HCT116 (cell line): ENCODE results near the gene ACTL10. TPM values are rescaled to one million over a fixed set of nuclear protein-coding genes. Genes with fewer than 3 reads are reported as not detected.

Experiments used
- ATAC-seq: fragments of 200-7000 bp; cut with Tn5 transposase; 2 replicates; pipeline ENCODE4 v1.9.1; 2020; ENCODE audit warnings: mild to moderate bottlenecking, moderate library complexity
- BruUV-seq: library from RNA; stranded (reverse); fragments of 400-500 nt; replicated peaks from 2 replicates; lab custom pipeline; 2021; lab: Mats Ljungman, UMichigan
- CTCF ChIA-PET: fragments of 300-600 bp; sonication (Branson Sonifier 250); formaldehyde crosslinking; loops from one replicate; lab custom pipeline; 2021; ENCODE audit warnings: antibody characterized with exemption; lab: Charles Lee
- POLR2A ChIA-PET: fragments of 300-600, 350-600 bp; sonication (Branson Sonifier 250); formaldehyde crosslinking; loops from one replicate; lab custom pipeline; 2021; ENCODE audit warnings: antibody characterized with exemption; lab: Charles Lee
- RAD21 ChIA-PET, 2 experiments: fragments of 300-600 bp; sonication (Branson Sonifier 250); formaldehyde crosslinking; loops; one replicate each; lab custom pipeline; 2023; ENCODE audit warnings: low total read pairs in 2 of 2; ENCODE audit not compliant: uncharacterized antibody in 2 of 2, unreplicated experiment in 2 of 2, low non-redundant PET in 1 of 2; lab: Charles Lee
- DNase-seq: peaks from one replicate; pipeline ENCODE4 v3.0.0-alpha.2; 2010; ENCODE audit warnings: low read depth, low spot score
- H2AFZ ChIP-seq: fragments of 200-600 bp; shearing (Covaris generic), sonication (generic); 2 replicates; pipeline ENCODE4 v1.6.1; 2017; ENCODE audit warnings: low read depth, mixed run types, mixed read lengths, antibody characterized with exemption, low read length; ENCODE audit not compliant: poor library complexity, severe bottlenecking
- H3K27ac ChIP-seq: 2 replicates; pipeline ENCODE4 v1.5.1; 2012; ENCODE audit warnings: low read depth, low read length
- H3K27me3 ChIP-seq: fragments of 200-600 bp; sonication (generic); 2 replicates; pipeline ENCODE4 v1.6.1; 2016; ENCODE audit warnings: mixed run types, low read length, mixed read lengths; ENCODE audit not compliant: insufficient read depth
- H3K36me3 ChIP-seq, 2 experiments: fragments of 200-500 bp in 1 of 2; fragments of 200-600 bp in 1 of 2; sonication (Bioruptor generic) in 1 of 2; sonication (generic) in 1 of 2; 2 replicates each; pipeline versions ENCODE4 v1.5.1 to v1.6.1; 2014 to 2016; ENCODE audit warnings: low read length in 2 of 2, inconsistent platforms in 1 of 2, mixed read lengths in 1 of 2, mixed run types in 1 of 2; ENCODE audit not compliant: insufficient read depth in 2 of 2, control insufficient read depth in 1 of 2
- H3K4me1 ChIP-seq, 2 experiments: fragments of 200-600 bp in 1 of 2; sonication (generic) in 1 of 2; 2 replicates each; pipeline versions ENCODE4 v1.5.1 to v1.6.1; 2012 to 2017; ENCODE audit warnings: low read length in 2 of 2, inconsistent platforms in 1 of 2, mild to moderate bottlenecking in 1 of 2, mixed read lengths in 1 of 2, mixed run types in 1 of 2, moderate library complexity in 1 of 2; ENCODE audit not compliant: insufficient read depth in 2 of 2, control insufficient read depth in 1 of 2
- H3K4me2 ChIP-seq: fragments of 200-600 bp; sonication (generic); 2 replicates; pipeline ENCODE4 v1.6.1; 2017; ENCODE audit warnings: mixed run types, low read length, mixed read lengths
- H3K4me3 ChIP-seq, 2 experiments: fragments of 200-600 bp in 1 of 2; sonication (generic) in 1 of 2; replicated peaks in 1 of 2; 2 replicates each; pipeline ENCODE4 v1.5.1; 2011 to 2016; ENCODE audit warnings: low read length in 2 of 2, control low read depth in 1 of 2, low read depth in 1 of 2, mild to moderate bottlenecking in 1 of 2, mixed read lengths in 1 of 2, mixed run types in 1 of 2
- H3K79me2 ChIP-seq: fragments of 200-600 bp; sonication (generic); 2 replicates; pipeline ENCODE4 v1.6.1; 2017; ENCODE audit warnings: mild to moderate bottlenecking, mixed run types, low read length, moderate library complexity, mixed read lengths; ENCODE audit not compliant: insufficient read depth
- H3K9ac ChIP-seq: fragments of 200-600 bp; sonication (generic); 2 replicates; pipeline ENCODE4 v1.6.1; 2016; ENCODE audit warnings: low read length, mixed read lengths
- H3K9me2 ChIP-seq: fragments of 200-600 bp; sonication (generic), shearing (Covaris generic); 2 replicates; pipeline ENCODE4 v1.6.1; 2017; ENCODE audit warnings: mixed run types, mild to moderate bottlenecking, moderate library complexity; ENCODE audit not compliant: insufficient read depth
- H3K9me3 ChIP-seq, 2 experiments: fragments of 200-500 bp in 1 of 2; fragments of 200-600 bp in 1 of 2; sonication (Bioruptor generic) in 1 of 2; sonication (generic) in 1 of 2; 2 replicates each; pipeline ENCODE4 v1.6.1; 2014 to 2017; ENCODE audit warnings: low read length in 2 of 2, mixed read lengths in 2 of 2, inconsistent platforms in 1 of 2, low read depth in 1 of 2, mild to moderate bottlenecking in 1 of 2, mixed run types in 1 of 2, moderate library complexity in 1 of 2; ENCODE audit not compliant: control insufficient read depth in 1 of 2, insufficient read depth in 1 of 2
- H4K20me1 ChIP-seq: fragments of 200-600 bp; sonication (generic), shearing (Covaris generic); 2 replicates; pipeline ENCODE4 v1.6.1; 2017; ENCODE audit warnings: mixed run types, mild to moderate bottlenecking, moderate library complexity; ENCODE audit not compliant: insufficient read depth
- ATF3 ChIP-seq: IDR thresholded peaks from 2 replicates; pipeline ENCODE4 v1.6.1; 2012
- CBX3 ChIP-seq: IDR thresholded peaks from 2 replicates; pipeline ENCODE4 v1.6.1; 2012; ENCODE audit warnings: low read depth
- ELF1 ChIP-seq: IDR thresholded peaks from 2 replicates; pipeline ENCODE4 v1.6.1; 2012; ENCODE audit warnings: low read depth, borderline replicate concordance
- EZH2 ChIP-seq: fragments of 200-600 bp; sonication (generic); IDR thresholded peaks from 2 replicates; pipeline ENCODE4 v1.6.1; 2017; ENCODE audit warnings: antibody characterized with exemption, mixed run types
- EZH2phosphoT487 ChIP-seq: fragments of 200-600 bp; IDR thresholded peaks from 2 replicates; pipeline ENCODE4 v1.6.1; 2018; ENCODE audit warnings: antibody characterized with exemption, borderline replicate concordance
- JUND ChIP-seq: IDR thresholded peaks from 2 replicates; pipeline ENCODE4 v1.6.1; 2012
- MAX ChIP-seq: IDR thresholded peaks from 2 replicates; pipeline ENCODE4 v1.6.1; 2012
- POLR2A ChIP-seq: IDR thresholded peaks from 2 replicates; pipeline ENCODE4 v1.7.0; 2011; ENCODE audit warnings: borderline replicate concordance; ENCODE audit not compliant: insufficient read depth, insufficient read length; ENCODE audit errors: extremely low read depth
- POLR2AphosphoS5 ChIP-seq: IDR thresholded peaks from 2 replicates; pipeline ENCODE4 v1.6.1; 2011; ENCODE audit warnings: mild to moderate bottlenecking, low read depth, low read length, moderate library complexity
- RAD21 ChIP-seq: IDR thresholded peaks from 2 replicates; pipeline ENCODE4 v1.6.1; 2012; ENCODE audit warnings: low read depth, mild to moderate bottlenecking
- SIN3A ChIP-seq: IDR thresholded peaks from 2 replicates; pipeline ENCODE4 v1.6.1; 2012; ENCODE audit warnings: low read depth
- SP1 ChIP-seq: IDR thresholded peaks from 2 replicates; pipeline ENCODE4 v1.6.1; 2012; ENCODE audit warnings: low read depth
- SRF ChIP-seq: IDR thresholded peaks from 2 replicates; pipeline ENCODE4 v1.6.1; 2012; ENCODE audit warnings: low read depth
- TCF7L2 ChIP-seq: IDR thresholded peaks from 2 replicates; pipeline ENCODE4 v1.7.0; 2011; ENCODE audit warnings: borderline replicate concordance, inconsistent platforms; ENCODE audit not compliant: insufficient read depth, insufficient read length; ENCODE audit errors: extremely low read depth
- YY1 ChIP-seq: IDR thresholded peaks from 2 replicates; pipeline ENCODE4 v1.6.1; 2011; ENCODE audit warnings: low read length, low read depth, moderate library complexity, mild to moderate bottlenecking; ENCODE audit not compliant: insufficient replicate concordance; ENCODE audit errors: extremely low read depth
- ZFX ChIP-seq: fragments of 450-650 bp; IDR thresholded peaks from 2 replicates; pipeline ENCODE4 v1.6.1; 2017
- ZNF274 ChIP-seq: fragments of 200-500 bp; sonication (Bioruptor generic); IDR thresholded peaks from 2 replicates; pipeline ENCODE4 v1.6.1; 2014; ENCODE audit warnings: mild to moderate bottlenecking, low read depth, low read length, inconsistent platforms
- intact Hi-C: fragments of 100-400 bp; cut with micrococcal nuclease; formaldehyde crosslinking; loops from 2 replicates; pipeline ENCODE4 v1.10.0; 2022
- total RNA-seq: library from RNA; stranded (reverse); gene quantifications from one replicate; pipeline ENCODE4 v1.2.1, GENCODE V29; 2021; ENCODE audit not compliant: unreplicated experiment
- TF ChIP-seq, protein P1 (sequence below), 3 experiments: fragments of 200-600 bp in 1 of 3; sonication (generic) in 1 of 3; IDR thresholded peaks in 2 of 3; conservative IDR thresholded peaks in 1 of 3; 2 replicates each; pipeline ENCODE4 v1.5.1; 2012 to 2017; ENCODE audit warnings: low read depth in 2 of 3, low read length in 2 of 3, antibody characterized with exemption in 1 of 3, borderline replicate concordance in 1 of 3, control low read depth in 1 of 3, mild to moderate bottlenecking in 1 of 3, mixed read lengths in 1 of 3, mixed run types in 1 of 3, moderate library complexity in 1 of 3; ENCODE audit not compliant: insufficient read depth in 1 of 3

Gene ACTL10
- total RNA-seq, 1 experiment from 2014 or later, result 0.22 TPM

DNA sequence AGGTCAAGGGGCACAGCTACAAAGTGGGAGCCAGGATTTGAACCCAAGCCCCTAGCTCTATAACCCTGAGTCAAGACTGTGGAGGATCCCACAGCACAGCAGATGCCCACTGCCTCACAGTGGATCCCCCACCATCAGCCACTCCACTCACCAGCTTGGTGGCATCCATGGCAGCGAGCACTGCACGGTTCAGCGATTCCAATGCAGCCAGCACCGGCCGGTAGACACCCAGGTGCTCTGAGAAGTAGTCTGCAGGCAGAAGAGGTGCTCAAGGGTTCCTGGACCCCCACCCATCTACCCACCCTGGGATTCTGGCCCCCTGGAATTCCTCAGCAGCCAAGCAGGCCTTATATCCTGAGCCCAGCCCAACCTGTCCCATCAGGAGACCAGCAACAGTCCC lies 2.5 kb downstream of the ACTL10 start:
- POLR2A ChIA-PET, result no interaction called here
- no peak for ATAC-seq

DNA sequence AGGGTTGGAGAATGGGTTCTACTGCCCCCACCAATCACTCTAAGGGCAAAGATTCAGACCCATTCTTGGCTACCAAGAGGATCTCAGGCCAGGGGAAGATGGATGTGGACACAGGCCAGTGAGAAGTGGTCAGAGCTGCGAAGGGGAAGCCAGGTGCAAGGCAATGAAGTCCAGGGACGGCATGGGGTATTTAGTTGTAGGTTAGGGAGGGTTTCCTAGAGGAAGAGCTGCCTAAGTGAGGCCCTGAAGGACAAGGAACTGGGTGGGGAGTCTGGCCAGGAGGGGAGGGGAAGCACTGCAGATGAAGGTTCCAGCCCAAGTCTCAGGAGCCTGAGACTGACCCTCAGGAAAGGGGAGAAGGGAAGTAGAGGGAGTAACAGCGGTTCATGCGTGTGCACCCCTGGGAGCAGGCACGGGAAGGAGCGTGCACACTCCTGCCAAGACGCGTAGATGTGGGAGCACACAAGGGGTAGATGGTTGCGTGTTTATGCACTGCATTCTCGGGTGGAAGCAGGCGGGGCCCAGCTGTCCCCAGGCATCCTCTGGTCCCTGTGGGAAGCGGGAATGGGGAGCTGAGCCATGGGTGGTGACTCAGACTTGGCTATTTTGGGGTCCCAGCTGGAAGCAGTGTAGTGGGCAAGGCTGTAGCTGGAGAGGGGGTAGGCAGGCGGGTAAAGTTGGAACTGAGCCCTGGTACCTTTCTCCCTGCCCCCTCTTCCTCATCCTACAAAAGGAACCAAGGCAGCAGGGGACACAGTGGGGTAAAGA lies 3.3 kb downstream of the ACTL10 start:
- H3K79me2 ChIP-seq, result peaks cover 26% of the 10 kb centered on the region; the same call in 1 of the 2 replicates
- H4K20me1 ChIP-seq, result no peaks in the 10 kb centered on the region
- H2AFZ ChIP-seq, result no peak overlapping the region
- no peak overlapping the region for H3K4me2 ChIP-seq
- ATAC-seq (no peak), DNase-seq (no peak)
- no peak overlapping the region for H3K4me3 ChIP-seq
- no TSS peak for BruUV-seq
- no peaks in the 10 kb centered on the region for H3K9me2 ChIP-seq
- intact Hi-C loops, result loop anchor here (5.0 kb wide), 1 partner anchor 213 kb away; no protein-coding TSS in a partner anchor
- H3K27me3 ChIP-seq, result no peaks in the 10 kb centered on the region
- CTCF ChIA-PET, result no interaction called here
- POLR2A ChIA-PET, result no interaction called here
- no peak overlapping the region for H3K27ac ChIP-seq
- no peaks in the 10 kb centered on the region for H3K9me3 ChIP-seq
- peaks cover 11 to 20% of the 10 kb centered on the region in 2 experiments for H3K4me1 ChIP-seq
- H3K36me3 ChIP-seq, result peaks cover 10 to 23% of the 10 kb centered on the region in 2 experiments; a peak in 3 of 4 replicates
- RAD21 ChIA-PET, result no interaction called here
- H3K9ac ChIP-seq, result no peak overlapping the region
- no peak for TF ChIP-seq CBX3
- no peak for TF ChIP-seq TCF7L2
- TF ChIP-seq JUND, result no peak
- TF ChIP-seq ZNF274, result no peak
- no peak for TF ChIP-seq YY1
- no peak for TF ChIP-seq POLR2A
- TF ChIP-seq SRF, result no peak
- no peak for TF ChIP-seq ATF3
- TF ChIP-seq ELF1, result no peak
- TF ChIP-seq ZFX, result no peak
- TF ChIP-seq, protein P1, sequence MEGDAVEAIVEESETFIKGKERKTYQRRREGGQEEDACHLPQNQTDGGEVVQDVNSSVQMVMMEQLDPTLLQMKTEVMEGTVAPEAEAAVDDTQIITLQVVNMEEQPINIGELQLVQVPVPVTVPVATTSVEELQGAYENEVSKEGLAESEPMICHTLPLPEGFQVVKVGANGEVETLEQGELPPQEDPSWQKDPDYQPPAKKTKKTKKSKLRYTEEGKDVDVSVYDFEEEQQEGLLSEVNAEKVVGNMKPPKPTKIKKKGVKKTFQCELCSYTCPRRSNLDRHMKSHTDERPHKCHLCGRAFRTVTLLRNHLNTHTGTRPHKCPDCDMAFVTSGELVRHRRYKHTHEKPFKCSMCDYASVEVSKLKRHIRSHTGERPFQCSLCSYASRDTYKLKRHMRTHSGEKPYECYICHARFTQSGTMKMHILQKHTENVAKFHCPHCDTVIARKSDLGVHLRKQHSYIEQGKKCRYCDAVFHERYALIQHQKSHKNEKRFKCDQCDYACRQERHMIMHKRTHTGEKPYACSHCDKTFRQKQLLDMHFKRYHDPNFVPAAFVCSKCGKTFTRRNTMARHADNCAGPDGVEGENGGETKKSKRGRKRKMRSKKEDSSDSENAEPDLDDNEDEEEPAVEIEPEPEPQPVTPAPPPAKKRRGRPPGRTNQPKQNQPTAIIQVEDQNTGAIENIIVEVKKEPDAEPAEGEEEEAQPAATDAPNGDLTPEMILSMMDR (IDR thresholded peaks at IDR 0.05 in 2 of 3, conservative IDR thresholded peaks at IDR 0.05 in 1 of 3; ENCODE audit: borderline replicate concordance in 1 of 3, insufficient read depth in 1 of 3, low read depth in 2 of 3, low read length in 2 of 3), result no peak
- TF ChIP-seq EZH2, result no peak
- TF ChIP-seq EZH2phosphoT487, result no peak
- no peak for TF ChIP-seq SP1
- no peak for TF ChIP-seq SIN3A
- no peak for TF ChIP-seq MAX
- TF ChIP-seq RAD21, result no peak

More for the DNA sequence above, 2.5 kb downstream of the ACTL10 start:
- no peaks in the 10 kb centered on the region for H3K27me3 ChIP-seq
- BruUV-seq, result no TSS peak
- no peaks in the 10 kb centered on the region for H3K9me2 ChIP-seq
- H4K20me1 ChIP-seq, result no peaks in the 10 kb centered on the region
- TF ChIP-seq EZH2 (no peak), SRF (no peak), YY1 (no peak), JUND (no peak), SIN3A (no peak), POLR2AphosphoS5 (no peak)
- H3K36me3 ChIP-seq, result peaks cover 10 to 23% of the 10 kb centered on the region in 2 experiments; a peak in 3 of 4 replicates
- DNase-seq, result no peak
- no peak overlapping the region for H3K4me2 ChIP-seq
- no peak overlapping the region for H3K9ac ChIP-seq
- H3K9me3 ChIP-seq, result no peaks in the 10 kb centered on the region
- ChIA-PET RAD21 (interaction anchor here in 1 of 2 experiments (1.1 kb wide), 1 partner anchor 268 kb away, joined by 3 read pairs; the partner anchor contains the start of gene CDK5RAP1), CTCF (no interaction called here)
- peaks cover 26% of the 10 kb centered on the region; the same call in 1 of the 2 replicates for H3K79me2 ChIP-seq
- peaks cover 13 to 20% of the 10 kb centered on the region in 2 experiments for H3K4me1 ChIP-seq
- no peak overlapping the region for H3K4me3 ChIP-seq
- no peak overlapping the region for H3K27ac ChIP-seq
- intact Hi-C loops, result loop anchor here (5.0 kb wide), 1 partner anchor 212 kb away; no protein-coding TSS in a partner anchor
- H2AFZ ChIP-seq, result no peak overlapping the region
